Measurements from ENCODE around the gene INTS6.

DNA sequence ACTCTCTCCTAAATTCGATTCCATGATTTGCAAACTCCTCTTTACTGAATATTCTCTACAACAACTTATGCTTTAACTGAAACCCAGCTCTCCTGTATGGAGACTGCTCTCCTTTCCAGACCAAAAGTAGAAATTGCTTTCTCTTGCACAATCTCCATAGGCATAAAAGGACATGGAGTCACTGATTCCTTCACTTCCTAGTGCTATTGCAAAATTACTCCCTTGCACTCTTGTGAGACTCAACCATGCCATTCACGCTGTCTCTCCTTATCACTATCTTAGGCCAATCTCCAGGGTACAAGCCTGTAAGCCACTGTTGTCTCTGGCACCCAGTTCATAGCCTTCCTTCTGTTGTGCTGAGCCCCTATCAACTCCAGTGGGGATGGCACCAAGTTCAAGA, 82.7 kb downstream of the INTS6 start:
- no peak for TF ChIP-seq EZH2 (IDR thresholded peaks at IDR 0.05; ENCODE audit: low read length)
- TF ChIP-seq, protein P1, sequence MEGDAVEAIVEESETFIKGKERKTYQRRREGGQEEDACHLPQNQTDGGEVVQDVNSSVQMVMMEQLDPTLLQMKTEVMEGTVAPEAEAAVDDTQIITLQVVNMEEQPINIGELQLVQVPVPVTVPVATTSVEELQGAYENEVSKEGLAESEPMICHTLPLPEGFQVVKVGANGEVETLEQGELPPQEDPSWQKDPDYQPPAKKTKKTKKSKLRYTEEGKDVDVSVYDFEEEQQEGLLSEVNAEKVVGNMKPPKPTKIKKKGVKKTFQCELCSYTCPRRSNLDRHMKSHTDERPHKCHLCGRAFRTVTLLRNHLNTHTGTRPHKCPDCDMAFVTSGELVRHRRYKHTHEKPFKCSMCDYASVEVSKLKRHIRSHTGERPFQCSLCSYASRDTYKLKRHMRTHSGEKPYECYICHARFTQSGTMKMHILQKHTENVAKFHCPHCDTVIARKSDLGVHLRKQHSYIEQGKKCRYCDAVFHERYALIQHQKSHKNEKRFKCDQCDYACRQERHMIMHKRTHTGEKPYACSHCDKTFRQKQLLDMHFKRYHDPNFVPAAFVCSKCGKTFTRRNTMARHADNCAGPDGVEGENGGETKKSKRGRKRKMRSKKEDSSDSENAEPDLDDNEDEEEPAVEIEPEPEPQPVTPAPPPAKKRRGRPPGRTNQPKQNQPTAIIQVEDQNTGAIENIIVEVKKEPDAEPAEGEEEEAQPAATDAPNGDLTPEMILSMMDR (optimal IDR thresholded peaks at IDR 0.05 in 1 of 3, IDR thresholded peaks at IDR 0.05 in 1 of 3, conservative IDR thresholded peaks at IDR 0.05 in 1 of 3; ENCODE audit: extremely low read depth in 1 of 3, insufficient read depth in 2 of 3, low read length in 3 of 3), result no peak

Measured in keratinocyte (primary cell).